ENCODE results near the gene TSPAN17. TPM values are rescaled to one million over a fixed set of nuclear protein-coding genes. Genes with fewer than 3 reads are reported as not detected.

TSPAN17 gene
- total and polyA plus RNA-seq, 9 of the 15 experiments (the other 6 are each of a cell fraction or from before 2014, with no cell fraction given): 0.73 to 58.3 (median 34.5) TPM

DNA sequence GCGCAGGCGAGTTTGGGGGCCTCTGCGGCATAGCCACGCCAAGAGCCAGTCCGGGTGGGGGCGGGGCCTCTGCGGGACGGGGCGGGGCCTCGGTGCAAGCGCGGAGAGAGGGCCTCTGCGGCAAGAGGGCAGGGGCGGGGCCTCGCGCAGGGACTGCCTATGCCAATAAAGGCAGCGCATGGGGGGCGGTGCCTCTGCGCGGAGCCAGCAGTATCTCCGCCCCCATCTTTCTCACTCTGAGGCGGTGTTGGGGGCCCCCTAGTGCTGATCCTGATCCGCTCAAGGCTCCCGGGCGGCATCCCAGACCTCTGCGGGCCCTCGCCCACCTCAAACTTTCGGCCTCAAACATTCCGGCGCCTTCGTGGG, 28.1 kb upstream of the TSPAN17 start (continued):
- no peak for TF ChIP-seq ZNF280B (CRISPR knock-in tag; IDR thresholded peaks at IDR 0.05)
- peak; percentile 67 for TF ChIP-seq RB1 (IDR thresholded peaks at IDR 0.05; ENCODE audit: low read depth)
- TF ChIP-seq MTA3 (IDR thresholded peaks at IDR 0.05; ENCODE audit: borderline replicate concordance): no peak
- TF ChIP-seq KAT7 (CRISPR knock-in tag; IDR thresholded peaks at IDR 0.05; ENCODE audit: borderline replicate concordance): no peak
- no peak for TF ChIP-seq TCF7L2 (IDR thresholded peaks at IDR 0.05; ENCODE audit: low read depth, low read length)
- TF ChIP-seq, protein P1, sequence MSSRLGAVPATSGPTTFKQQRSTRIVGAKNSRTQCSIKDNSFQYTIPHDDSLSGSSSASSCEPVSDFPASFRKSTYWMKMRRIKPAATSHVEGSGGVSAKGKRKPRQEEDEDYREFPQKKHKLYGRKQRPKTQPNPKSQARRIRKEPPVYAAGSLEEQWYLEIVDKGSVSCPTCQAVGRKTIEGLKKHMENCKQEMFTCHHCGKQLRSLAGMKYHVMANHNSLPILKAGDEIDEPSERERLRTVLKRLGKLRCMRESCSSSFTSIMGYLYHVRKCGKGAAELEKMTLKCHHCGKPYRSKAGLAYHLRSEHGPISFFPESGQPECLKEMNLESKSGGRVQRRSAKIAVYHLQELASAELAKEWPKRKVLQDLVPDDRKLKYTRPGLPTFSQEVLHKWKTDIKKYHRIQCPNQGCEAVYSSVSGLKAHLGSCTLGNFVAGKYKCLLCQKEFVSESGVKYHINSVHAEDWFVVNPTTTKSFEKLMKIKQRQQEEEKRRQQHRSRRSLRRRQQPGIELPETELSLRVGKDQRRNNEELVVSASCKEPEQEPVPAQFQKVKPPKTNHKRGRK (tag; IDR thresholded peaks at IDR 0.05): no peak
- no peak for TF ChIP-seq GTF2E2 (tag; IDR thresholded peaks at IDR 0.05)
- 0 out of 4 replicates have a peak, but pooled peaks of 1 of the 2 experiments have one; percentile 23 for TF ChIP-seq RCOR1 (IDR thresholded peaks at IDR 0.05; ENCODE audit: borderline replicate concordance in 1 of 2, low read depth in 2 of 2, low read length in 2 of 2)
- peak in 2 of 3 experiments; percentile 26 to 30 for TF ChIP-seq YY1 (IDR thresholded peaks at IDR 0.05; ENCODE audit: borderline replicate concordance in 1 of 3, control insufficient read depth in 1 of 3, extremely low read depth in 1 of 3, insufficient read depth in 3 of 3, insufficient read length in 1 of 3, insufficient replicate concordance in 2 of 3, low read depth in 1 of 3, low read length in 2 of 3)
- no peak for TF ChIP-seq NCOA2 (IDR thresholded peaks at IDR 0.05; ENCODE audit: partially characterized antibody in 2 of 2)
- TF ChIP-seq ATF7 (IDR thresholded peaks at IDR 0.05): peak; percentile 27; the same call in 1 of the 2 replicates
- peak; percentile 81 for TF ChIP-seq SP1 (CRISPR knock-in tag; IDR thresholded peaks at IDR 0.05)
- no peak for TF ChIP-seq POLR2G (IDR thresholded peaks at IDR 0.05; ENCODE audit: low read depth, low read length)
- no peak for TF ChIP-seq ZNF184 (CRISPR knock-in tag; IDR thresholded peaks at IDR 0.05)
- TF ChIP-seq CBX5 (IDR thresholded peaks at IDR 0.05; ENCODE audit: borderline replicate concordance, low read depth): no peak
- no peak; the same call in 1 of the 2 replicates for TF ChIP-seq ETV5 (CRISPR knock-in tag; IDR thresholded peaks at IDR 0.05; ENCODE audit: low read depth)
- no peak for TF ChIP-seq BDP1 (IDR thresholded peaks at IDR 0.05; ENCODE audit: insufficient read depth, insufficient read length)
- TF ChIP-seq BMI1 (IDR thresholded peaks at IDR 0.05; ENCODE audit: low read length): no peak
- TF ChIP-seq ZNF282 (CRISPR knock-in tag; IDR thresholded peaks at IDR 0.05): no peak
